ENCODE results near the gene YTHDF1.
A peak's percentile ranks its signal among the peaks of the same experiment; 100 is the strongest.
"Not testable (repeated sequence)": the region's sequence is repeated elsewhere in the genome, so short reads cannot be mapped to it uniquely, and the experiment has no call there.

YTHDF1 gene

GRCh38 chr20:63257629-63258028 lies 41.7 kb upstream of the YTHDF1 start:
- Histone ChIP-seq H3K4me1 (ENCODE audit: control insufficient read depth in 5 of 5, insufficient read depth in 5 of 5, low read length in 5 of 5) (peaks cover 0 to 10% (median 5%) of the 10 kb centered on the region in 5 donors), H3K27ac (ENCODE audit: low read depth, low read length) (no peak overlapping the region), H3K4me3 (ENCODE audit: low read depth in 1 of 5, low read length in 5 of 5) (no peak overlapping the region), H3K9ac (ENCODE audit: low read length in 5 of 5) (no peak overlapping the region), H3K27me3 (ENCODE audit: control insufficient read depth in 5 of 5, insufficient read depth in 4 of 5, low read length in 5 of 5) (peaks cover 24 to 73% (median 64%) of the 10 kb centered on the region in 5 donors), H3K9me3 (ENCODE audit: control insufficient read depth in 5 of 5, low read length in 5 of 5) (no peaks in the 10 kb centered on the region), H3K36me3 (ENCODE audit: control insufficient read depth in 5 of 5, insufficient read depth in 5 of 5, low read length in 5 of 5) (no peaks in the 10 kb centered on the region)

DNA sequence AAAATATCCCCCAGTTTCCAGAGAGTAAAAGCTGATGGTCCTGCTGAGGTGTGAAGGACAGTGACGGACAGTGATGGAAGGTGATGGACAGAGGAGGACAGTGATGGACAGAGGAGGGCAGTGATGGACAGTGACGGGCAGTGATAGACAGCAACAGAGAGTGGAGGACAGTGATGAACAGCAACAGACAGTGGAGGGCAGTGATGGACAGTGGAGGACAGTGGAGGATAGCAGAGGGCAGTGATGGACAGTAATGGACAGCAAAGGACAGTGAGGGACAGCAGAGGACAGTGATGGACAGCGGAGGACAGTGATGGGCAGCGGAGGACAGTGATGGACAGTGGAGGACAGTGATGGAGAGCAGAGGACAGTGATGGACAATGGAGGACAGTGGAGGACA lies 41.0 kb upstream of the YTHDF1 start:
- no peaks in the 10 kb centered on the region for H3K36me3 ChIP-seq (ENCODE audit: control insufficient read depth in 5 of 5, insufficient read depth in 5 of 5, low read length in 5 of 5)
- H3K9ac ChIP-seq (ENCODE audit: low read length in 5 of 5), result no peak overlapping the region
- no peaks in the 10 kb centered on the region for H3K9me3 ChIP-seq (ENCODE audit: control insufficient read depth in 5 of 5, low read length in 5 of 5)
- no peak overlapping the region for H3K27ac ChIP-seq (ENCODE audit: low read depth, low read length)
- no peak overlapping the region for H3K4me3 ChIP-seq (ENCODE audit: low read depth in 1 of 5, low read length in 5 of 5)
- H3K27me3 ChIP-seq (ENCODE audit: control insufficient read depth in 5 of 5, insufficient read depth in 4 of 5, low read length in 5 of 5), result peaks cover 27 to 75% (median 67%) of the 10 kb centered on the region in 5 donors
- peaks cover 0 to 10% (median 5%) of the 10 kb centered on the region in 5 donors for H3K4me1 ChIP-seq (ENCODE audit: control insufficient read depth in 5 of 5, insufficient read depth in 5 of 5, low read length in 5 of 5)

DNA sequence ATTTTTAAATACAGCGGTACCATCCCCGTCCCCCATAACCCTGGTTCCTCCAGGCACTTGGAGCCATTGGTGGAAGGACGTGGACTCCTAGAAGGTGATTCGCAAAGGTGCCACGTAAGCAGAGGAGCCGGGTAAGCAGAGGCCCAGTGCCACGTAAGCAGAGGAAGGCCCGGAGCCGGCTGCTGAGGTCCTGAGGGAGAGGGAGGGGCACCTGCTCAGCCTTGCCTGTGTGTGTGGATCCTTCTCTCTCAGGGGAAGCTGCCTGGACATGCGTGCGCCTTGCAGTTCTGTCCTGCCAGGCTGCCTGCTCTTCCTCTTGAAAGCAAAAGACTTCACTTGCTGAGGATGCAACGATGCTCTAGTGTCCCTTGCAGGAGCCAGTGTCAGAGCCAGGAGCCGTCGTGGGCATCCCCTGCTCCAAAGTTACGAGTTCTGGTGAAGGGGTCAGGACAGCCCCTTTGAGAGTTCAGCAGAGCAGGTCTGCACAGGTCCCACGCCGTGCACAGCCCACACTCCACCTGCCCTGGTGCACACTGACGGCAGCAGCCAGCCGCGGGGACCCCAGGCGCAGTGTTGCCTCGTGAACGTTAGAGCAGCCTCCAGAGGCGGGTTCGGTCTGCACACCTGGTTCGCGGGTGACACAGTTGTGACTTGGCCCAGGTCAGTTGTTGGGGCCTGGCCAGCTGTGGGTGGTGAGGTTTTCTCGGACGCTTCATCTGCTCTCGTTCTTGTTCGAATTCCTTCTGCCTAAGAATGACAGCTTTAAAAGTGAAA lies 40.2 kb upstream of the YTHDF1 start:
- Histone ChIP-seq H3K9ac (ENCODE audit: low read length in 5 of 5) (no peak overlapping the region), H3K27me3 (ENCODE audit: control insufficient read depth in 5 of 5, insufficient read depth in 4 of 5, low read length in 5 of 5) (peaks cover 27 to 72% (median 62%) of the 10 kb centered on the region in 5 donors), H3K4me1 (ENCODE audit: control insufficient read depth in 5 of 5, insufficient read depth in 5 of 5, low read length in 5 of 5) (peaks cover 0 to 10% (median 5%) of the 10 kb centered on the region in 5 donors), H3K27ac (ENCODE audit: low read depth, low read length) (no peak overlapping the region), H3K9me3 (ENCODE audit: control insufficient read depth in 5 of 5, low read length in 5 of 5) (no peaks in the 10 kb centered on the region), H3K36me3 (ENCODE audit: control insufficient read depth in 5 of 5, insufficient read depth in 5 of 5, low read length in 5 of 5) (no peaks in the 10 kb centered on the region), H3K4me3 (ENCODE audit: low read depth in 1 of 5, low read length in 5 of 5) (no peak overlapping the region)

DNA sequence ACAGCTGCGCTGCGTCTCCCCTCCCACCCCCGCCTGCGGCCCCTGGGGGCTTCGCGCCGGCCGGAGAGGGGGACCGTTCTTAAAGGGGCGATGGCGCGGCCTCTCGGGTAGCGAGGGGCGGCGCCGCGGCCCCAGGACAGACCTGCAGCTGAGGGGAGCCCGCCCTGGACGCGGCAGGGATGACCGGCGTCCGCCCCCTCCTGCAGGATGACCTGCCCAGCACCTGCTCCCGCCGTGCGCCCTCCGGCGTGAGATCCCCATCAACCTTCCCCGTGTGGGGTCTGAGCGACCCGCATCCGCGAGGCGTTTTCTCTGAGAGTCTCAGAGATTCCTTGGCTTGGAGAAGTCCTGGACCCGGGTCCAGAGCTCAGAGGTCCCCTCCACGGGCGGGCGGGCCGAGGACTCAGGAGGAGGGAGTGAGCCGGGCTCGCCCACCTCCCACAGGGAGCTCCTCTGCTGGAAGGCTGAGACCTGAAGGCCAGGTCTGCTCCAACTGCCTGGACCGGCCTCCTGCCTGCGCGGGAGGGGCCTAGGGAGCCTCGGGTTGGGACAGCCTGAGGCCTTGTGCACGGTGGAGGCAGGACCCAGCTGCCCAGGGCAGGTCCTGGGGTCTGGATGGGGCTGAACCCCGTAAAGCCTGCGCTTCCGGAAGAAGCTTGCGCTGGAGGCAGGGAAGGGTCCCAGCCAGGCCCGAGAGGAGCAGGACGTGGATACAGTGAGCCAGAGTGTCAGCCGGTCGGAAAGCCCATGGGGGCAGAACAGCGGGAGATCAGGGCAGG lies 38.9 kb upstream of the YTHDF1 start:
- Histone ChIP-seq H3K36me3 (ENCODE audit: control insufficient read depth in 5 of 5, insufficient read depth in 5 of 5, low read length in 5 of 5) (no peaks in the 10 kb centered on the region), H3K27ac (ENCODE audit: low read depth, low read length) (no peak overlapping the region), H3K9ac (ENCODE audit: low read length in 5 of 5) (no peak overlapping the region), H3K4me3 (ENCODE audit: low read depth in 1 of 5, low read length in 5 of 5) (no peak overlapping the region), H3K9me3 (ENCODE audit: control insufficient read depth in 5 of 5, low read length in 5 of 5) (no peaks in the 10 kb centered on the region), H3K27me3 (ENCODE audit: control insufficient read depth in 5 of 5, insufficient read depth in 4 of 5, low read length in 5 of 5) (peaks cover 30 to 65% (median 57%) of the 10 kb centered on the region in 5 donors), H3K4me1 (ENCODE audit: control insufficient read depth in 5 of 5, insufficient read depth in 5 of 5, low read length in 5 of 5) (peaks cover 0 to 10% (median 5%) of the 10 kb centered on the region in 5 donors)

- Histone ChIP-seq H3K9ac (ENCODE audit: low read length in 5 of 5) (no peak within 1 kb of the TSS), H3K27ac (ENCODE audit: low read depth, low read length) (no peak within 1 kb of the TSS), H3K9me3 (ENCODE audit: control insufficient read depth in 5 of 5, low read length in 5 of 5) (no peaks in the 10 kb centered on the region), H3K36me3 (ENCODE audit: control insufficient read depth in 5 of 5, insufficient read depth in 5 of 5, low read length in 5 of 5) (no peaks in the 10 kb centered on the region), H3K4me3 (ENCODE audit: low read depth in 1 of 5, low read length in 5 of 5) (peak within 1 kb of the TSS in 1 of 5 donors; percentile 22), H3K27me3 (ENCODE audit: control insufficient read depth in 5 of 5, insufficient read depth in 4 of 5, low read length in 5 of 5) (peaks cover 29 to 66% (median 57%) of the 10 kb centered on the region in 5 donors), H3K4me1 (ENCODE audit: control insufficient read depth in 5 of 5, insufficient read depth in 5 of 5, low read length in 5 of 5) (peaks cover 0 to 10% (median 5%) of the 10 kb centered on the region in 5 donors)
These were observed 38.3 kb upstream of the YTHDF1 start, which contains the start of gene NKAIN4 for GRCh38 chr20:63254232-63254605. Gene NKAIN4, minus strand, starts transcription at chr20:63254463. Its CDS starts 13 bp downstream, at chr20:63254450.

GRCh38 chr20:63253438-63254231 lies 37.7 kb upstream of the YTHDF1 start:
- Histone ChIP-seq H3K9me3 (ENCODE audit: control insufficient read depth in 5 of 5, low read length in 5 of 5) (no peaks in the 10 kb centered on the region), H3K27ac (ENCODE audit: low read depth, low read length) (no peak overlapping the region), H3K36me3 (ENCODE audit: control insufficient read depth in 5 of 5, insufficient read depth in 5 of 5, low read length in 5 of 5) (no peaks in the 10 kb centered on the region), H3K27me3 (ENCODE audit: control insufficient read depth in 5 of 5, insufficient read depth in 4 of 5, low read length in 5 of 5) (peaks cover 29 to 68% (median 57%) of the 10 kb centered on the region in 5 donors), H3K9ac (ENCODE audit: low read length in 5 of 5) (no peak overlapping the region), H3K4me3 (ENCODE audit: low read depth in 1 of 5, low read length in 5 of 5) (peak overlapping the region in 1 of 5 donors; percentile 22), H3K4me1 (ENCODE audit: control insufficient read depth in 5 of 5, insufficient read depth in 5 of 5, low read length in 5 of 5) (peaks cover 0 to 10% (median 5%) of the 10 kb centered on the region in 5 donors)

DNA sequence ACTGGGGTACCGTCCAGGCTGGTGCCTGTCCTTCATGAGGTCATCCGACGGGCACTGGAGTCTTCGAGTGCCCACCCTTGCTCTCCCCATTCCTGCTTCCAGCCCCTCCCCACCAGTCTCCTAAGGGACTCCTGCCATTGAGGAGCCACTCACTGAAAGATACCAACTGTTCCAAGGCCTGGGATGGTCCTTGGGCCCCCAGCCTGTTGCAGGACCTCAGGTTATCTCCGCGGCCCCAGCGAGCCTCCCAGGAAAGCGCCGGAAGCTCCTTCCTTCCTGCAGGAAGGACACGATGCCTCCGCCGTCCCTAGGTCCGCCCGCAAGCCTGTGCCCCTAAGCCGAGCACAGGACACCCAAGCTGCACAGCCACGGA lies 37.1 kb upstream of the YTHDF1 start:
- Histone ChIP-seq H3K4me3 (ENCODE audit: low read depth in 1 of 5, low read length in 5 of 5) (peak overlapping the region in 1 of 5 donors; percentile 22), H3K4me1 (ENCODE audit: control insufficient read depth in 5 of 5, insufficient read depth in 5 of 5, low read length in 5 of 5) (peaks cover 0 to 10% (median 5%) of the 10 kb centered on the region in 5 donors), H3K9ac (ENCODE audit: low read length in 5 of 5) (no peak overlapping the region), H3K27ac (ENCODE audit: low read depth, low read length) (no peak overlapping the region), H3K36me3 (ENCODE audit: control insufficient read depth in 5 of 5, insufficient read depth in 5 of 5, low read length in 5 of 5) (no peaks in the 10 kb centered on the region), H3K27me3 (ENCODE audit: control insufficient read depth in 5 of 5, insufficient read depth in 4 of 5, low read length in 5 of 5) (peaks cover 34 to 72% (median 63%) of the 10 kb centered on the region in 5 donors), H3K9me3 (ENCODE audit: control insufficient read depth in 5 of 5, low read length in 5 of 5) (no peaks in the 10 kb centered on the region)

DNA sequence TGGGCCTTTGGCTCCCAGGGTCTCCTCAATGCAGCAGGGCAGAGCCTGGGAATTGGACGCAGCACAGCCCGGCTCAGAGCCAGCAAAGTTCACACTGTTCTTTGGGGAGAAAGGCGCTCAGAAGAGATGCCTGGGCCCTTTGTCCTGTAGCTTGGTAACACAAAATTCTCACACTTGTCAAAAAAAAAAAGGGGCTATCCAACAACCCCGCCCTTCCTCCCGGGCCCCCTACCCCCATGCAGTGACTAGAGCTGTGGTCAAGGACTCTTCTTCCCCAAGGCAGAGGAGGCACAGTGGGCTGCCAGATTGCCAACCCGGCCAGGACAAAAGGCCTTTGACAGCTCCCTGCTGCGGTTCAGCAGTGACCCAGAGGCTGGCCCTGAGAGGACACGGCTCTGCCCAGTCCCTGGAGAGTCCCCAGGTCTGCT lies 36.4 kb upstream of the YTHDF1 start:
- Histone ChIP-seq H3K36me3 (ENCODE audit: control insufficient read depth in 5 of 5, insufficient read depth in 5 of 5, low read length in 5 of 5) (no peaks in the 10 kb centered on the region), H3K4me1 (ENCODE audit: control insufficient read depth in 5 of 5, insufficient read depth in 5 of 5, low read length in 5 of 5) (peaks cover 0 to 10% (median 5%) of the 10 kb centered on the region in 5 donors), H3K9ac (ENCODE audit: low read length in 5 of 5) (no peak overlapping the region), H3K9me3 (ENCODE audit: control insufficient read depth in 5 of 5, low read length in 5 of 5) (no peaks in the 10 kb centered on the region), H3K4me3 (ENCODE audit: low read depth in 1 of 5, low read length in 5 of 5) (no peak overlapping the region), H3K27me3 (ENCODE audit: control insufficient read depth in 5 of 5, insufficient read depth in 4 of 5, low read length in 5 of 5) (peaks cover 41 to 78% (median 68%) of the 10 kb centered on the region in 5 donors), H3K27ac (ENCODE audit: low read depth, low read length) (no peak overlapping the region)

- H3K36me3 ChIP-seq (ENCODE audit: control insufficient read depth in 5 of 5, insufficient read depth in 5 of 5, low read length in 5 of 5); H3K9me3 ChIP-seq (ENCODE audit: control insufficient read depth in 5 of 5, low read length in 5 of 5); H3K4me3 ChIP-seq (ENCODE audit: low read depth in 1 of 5, low read length in 5 of 5); H3K27ac ChIP-seq (ENCODE audit: low read depth, low read length); H3K9ac ChIP-seq (ENCODE audit: low read length in 5 of 5): not testable (repeated sequence)
- H3K27me3 ChIP-seq (ENCODE audit: control insufficient read depth in 5 of 5, insufficient read depth in 4 of 5, low read length in 5 of 5), result peaks cover 48 to 79% (median 73%) of the 10 kb centered on the region in 5 donors
- peaks cover 0 to 17% (median 5%) of the 10 kb centered on the region in 5 donors for H3K4me1 ChIP-seq (ENCODE audit: control insufficient read depth in 5 of 5, insufficient read depth in 5 of 5, low read length in 5 of 5)
These were observed 35.4 kb upstream of the YTHDF1 start for GRCh38 chr20:63251350-63251749.

All from subcutaneous abdominal adipose tissue (tissue), 5 donors.